Islet precursor cell (in vitro differentiated cells): ENCODE measurements around the gene NUTF2.
A peak's percentile ranks its signal among the peaks of the same experiment; 100 is the strongest.
"Not testable (repeated sequence)": the region's sequence is repeated elsewhere in the genome, so short reads cannot be mapped to it uniquely, and the experiment has no call there.

Experiments
- DNase-seq: peaks from one replicate; pipeline ENCODE4 v3.0.0-alpha.2; 2018

NUTF2 gene

DNA sequence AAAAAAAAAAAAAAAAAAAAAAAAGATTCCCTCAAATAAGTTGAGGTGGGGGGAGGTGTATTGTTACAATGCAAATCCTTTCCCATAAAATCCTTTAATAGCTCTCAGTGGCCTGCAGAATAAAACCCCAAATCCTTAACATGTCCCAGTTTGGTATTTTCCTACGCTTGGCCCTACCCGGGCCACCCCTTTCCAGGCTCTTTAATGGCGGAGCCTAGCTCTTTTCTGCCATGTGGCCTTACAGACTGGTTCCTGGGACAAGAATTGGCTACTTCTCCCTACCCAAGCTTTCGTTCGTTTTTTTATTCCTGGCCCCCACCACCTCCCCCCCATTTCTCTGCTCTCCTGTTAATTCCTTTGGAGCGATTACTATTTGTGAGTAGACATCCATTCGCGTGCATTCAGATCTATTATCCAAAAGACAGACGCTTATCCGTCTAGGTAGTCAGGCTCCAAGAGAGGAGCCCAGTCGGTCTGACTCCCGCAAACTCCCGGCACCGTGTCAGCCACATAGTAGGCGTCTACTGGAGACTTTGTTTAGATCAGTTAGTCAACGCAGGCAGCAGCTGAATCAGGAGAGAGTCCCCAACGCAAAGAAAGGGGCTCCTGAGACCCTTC, 5.4 kb upstream of the NUTF2 start:
- no peak for DNase-seq

DNA sequence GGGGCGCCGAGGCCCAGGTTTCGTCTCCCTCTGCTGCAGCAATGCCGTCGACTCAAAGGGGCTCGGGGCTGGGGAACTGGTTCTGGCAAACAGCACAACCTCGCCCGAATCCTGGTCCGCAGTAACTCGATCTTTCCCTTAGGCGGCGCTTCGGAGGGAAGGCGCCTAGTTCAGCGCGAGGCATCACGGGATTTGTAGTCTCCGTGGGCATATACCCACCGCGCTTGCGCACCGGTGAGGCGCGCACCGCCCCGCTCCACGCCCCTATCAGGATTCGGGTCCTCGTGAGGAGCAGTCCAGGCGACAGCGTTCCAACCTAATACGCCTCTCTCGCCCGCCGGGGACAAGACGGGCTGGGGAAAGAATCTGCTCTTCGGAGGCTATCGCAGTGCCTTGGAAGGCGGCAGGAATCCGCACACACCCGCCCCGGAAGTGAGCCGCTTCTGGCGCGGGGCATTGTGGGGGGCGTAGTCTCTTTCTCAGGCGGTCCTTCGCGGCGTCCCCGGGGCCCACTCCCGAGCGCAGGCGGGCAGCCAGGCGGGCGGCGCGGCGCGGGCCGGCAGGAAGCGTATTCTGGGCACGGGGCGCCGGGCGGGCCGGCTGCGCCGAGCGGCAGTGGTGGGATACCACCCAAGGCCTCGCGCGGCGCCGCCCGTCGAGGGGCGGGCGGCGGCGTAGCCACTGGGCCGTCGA, 4.8 kb upstream of the NUTF2 start, which contains the start of gene THAP11:
Gene THAP11 (plus strand): TSS at position 505 of the 693 bp plus-strand sequence. CDS start 235 bp downstream, outside the sequence.
- DNase-seq = peak; percentile 98

GRCh38 chr16:67842509-67843342, 4.0 kb upstream of the NUTF2 start:
- DNase-seq = peak; percentile 82

DNA sequence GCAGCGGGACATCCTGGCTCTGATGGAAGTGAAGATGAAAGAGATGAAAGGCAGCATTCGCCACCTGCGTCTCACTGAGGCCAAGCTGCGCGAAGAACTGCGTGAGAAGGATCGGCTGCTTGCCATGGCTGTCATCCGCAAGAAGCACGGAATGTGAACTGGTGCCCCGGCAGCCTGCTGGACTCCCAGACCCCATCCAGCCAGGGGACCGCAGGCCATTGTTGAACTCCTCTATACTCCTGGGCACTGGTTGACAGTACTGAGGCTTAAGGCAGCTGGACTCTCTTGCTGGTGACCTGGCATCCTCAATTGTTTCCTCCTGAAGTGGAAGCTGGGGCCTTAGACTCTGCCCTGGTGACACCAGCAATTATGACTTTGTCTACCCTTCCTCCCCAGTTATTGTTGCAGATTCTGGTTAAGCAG, 3.4 kb upstream of the NUTF2 start:
- DNase-seq = no peak

DNA sequence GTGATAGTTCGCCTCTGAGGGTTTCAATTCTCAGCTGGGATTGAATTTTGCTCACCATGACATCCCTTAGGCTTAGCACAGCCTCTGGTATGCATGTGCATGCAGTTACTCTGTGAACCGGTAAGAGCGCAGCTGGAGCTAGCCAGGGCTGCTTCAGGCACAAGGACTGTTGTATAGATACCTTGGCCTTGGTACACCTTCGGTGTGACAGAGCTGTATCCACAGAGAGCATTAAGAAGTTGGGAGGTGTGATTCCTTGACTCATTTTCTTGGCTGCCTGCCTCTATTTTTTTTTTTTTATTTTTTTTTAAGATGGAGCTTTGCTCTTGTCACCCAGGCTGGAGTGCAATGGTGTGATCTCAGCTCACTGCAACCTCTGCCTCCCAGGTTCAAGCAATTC, 2.2 kb upstream of the NUTF2 start:
- no peak for DNase-seq

GRCh38 chr16:67845291-67846062, 1.3 kb upstream of the NUTF2 start:
- no peak for DNase-seq

DNA sequence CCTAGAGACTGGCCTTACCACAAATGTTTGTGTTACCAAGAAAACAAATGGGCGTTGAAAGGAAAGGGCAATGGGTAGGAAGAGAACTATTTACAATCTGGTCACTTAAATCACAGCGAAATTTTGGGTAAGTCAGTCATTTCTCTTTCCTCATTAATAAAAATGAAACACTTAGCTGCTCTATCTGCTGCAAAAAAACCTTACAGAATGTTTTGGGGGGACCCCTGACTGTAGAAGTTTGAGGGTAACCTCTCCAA, 742 bp upstream of the NUTF2 start:
- no peak for DNase-seq

- peak; percentile 93 for DNase-seq
Measured at GRCh38 chr16:67847064-67847861, 530 bp downstream of the NUTF2 start, which contains the start of gene CENPT. TSS of gene CENPT (minus strand) at chr16:67847693. CDS start at chr16:67833859, 13,834 bp downstream.

- DNase-seq = no peak
Measured at GRCh38 chr16:67848118-67848517, 1.4 kb downstream of the NUTF2 start.

GRCh38 chr16:67853670-67854069, 6.9 kb downstream of the NUTF2 start:
- no peak for DNase-seq

DNA sequence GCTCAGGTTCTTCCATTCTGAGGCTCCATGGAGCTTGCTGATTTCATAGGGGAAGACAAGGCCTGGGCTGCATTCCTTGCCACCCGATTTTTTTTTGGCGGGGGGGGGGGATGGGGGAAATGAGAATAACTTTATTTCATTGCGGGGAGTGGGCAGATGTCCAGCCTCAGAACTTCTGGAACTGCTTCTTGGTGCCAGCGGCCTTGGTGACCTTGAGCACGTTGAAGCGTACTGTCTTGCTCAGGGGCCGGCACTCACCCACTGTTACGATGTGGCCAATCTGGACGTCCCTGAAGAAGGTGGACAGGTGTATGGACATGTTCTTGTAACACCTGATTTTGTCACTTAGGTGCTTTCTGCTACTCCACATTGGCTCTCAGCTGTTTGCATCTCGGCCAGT, 9.1 kb downstream of the NUTF2 start:
- DNase-seq = no peak

- no peak for DNase-seq
Measured at GRCh38 chr16:67856927-67857546, 10.3 kb downstream of the NUTF2 start.

DNA sequence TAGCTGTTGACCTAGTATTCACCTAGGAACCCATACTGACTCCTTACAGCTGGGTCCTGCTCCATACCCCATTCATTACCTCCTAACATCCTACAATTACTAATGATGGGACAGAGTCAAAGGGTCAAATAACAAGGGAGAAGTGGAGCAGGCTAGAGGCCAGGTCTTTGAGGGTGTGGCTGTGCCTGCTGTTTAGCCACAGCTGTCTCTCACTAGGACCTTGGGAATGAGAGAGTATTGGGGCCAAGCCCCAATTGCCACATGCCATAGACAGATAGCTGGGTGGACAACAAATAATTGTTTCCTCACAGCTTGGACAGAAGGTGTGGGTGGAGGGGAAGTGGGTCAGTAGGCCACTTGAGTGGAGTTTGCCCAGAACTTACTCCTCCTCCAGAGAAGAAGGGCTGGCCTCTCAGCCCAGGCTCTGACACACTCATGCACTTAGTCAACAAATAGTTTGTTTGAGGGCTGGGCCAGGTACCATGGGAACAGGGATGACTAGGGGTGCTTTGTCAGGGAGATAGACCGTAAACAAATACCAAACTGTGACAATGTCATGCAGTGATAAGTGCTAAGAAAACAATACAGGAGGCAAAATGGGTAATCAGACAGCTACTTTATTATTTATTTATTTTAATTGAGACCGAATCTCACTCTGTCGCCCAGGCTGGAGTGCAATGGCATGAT, 11.0 kb downstream of the NUTF2 start:
- DNase-seq = peak; percentile 87

- DNase-seq = no peak
Measured at GRCh38 chr16:67858500-67858899, 11.8 kb downstream of the NUTF2 start.

- no peak for DNase-seq
Measured at GRCh38 chr16:67860589-67861398, 14.1 kb downstream of the NUTF2 start.

DNA sequence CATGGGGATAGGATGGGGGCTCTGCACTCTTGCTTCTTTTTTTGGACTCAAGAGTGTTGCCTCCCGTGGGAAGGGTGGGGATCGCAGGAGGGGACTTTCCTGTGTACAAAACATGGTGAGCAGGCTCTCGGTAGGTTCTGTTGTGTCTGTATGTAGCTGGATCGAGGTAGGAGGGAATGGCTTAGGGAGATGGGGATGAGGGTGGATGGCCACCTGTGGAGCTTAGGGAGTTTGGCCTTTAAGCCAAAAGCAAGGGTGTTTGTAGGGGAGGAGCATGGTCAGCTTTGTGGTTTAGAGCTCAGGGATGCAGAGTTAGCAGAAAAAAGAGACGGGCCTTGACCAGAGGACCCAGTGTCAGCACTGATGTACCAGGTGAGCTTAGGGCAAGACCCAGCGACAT, 15.1 kb downstream of the NUTF2 start:
- no peak for DNase-seq

DNA sequence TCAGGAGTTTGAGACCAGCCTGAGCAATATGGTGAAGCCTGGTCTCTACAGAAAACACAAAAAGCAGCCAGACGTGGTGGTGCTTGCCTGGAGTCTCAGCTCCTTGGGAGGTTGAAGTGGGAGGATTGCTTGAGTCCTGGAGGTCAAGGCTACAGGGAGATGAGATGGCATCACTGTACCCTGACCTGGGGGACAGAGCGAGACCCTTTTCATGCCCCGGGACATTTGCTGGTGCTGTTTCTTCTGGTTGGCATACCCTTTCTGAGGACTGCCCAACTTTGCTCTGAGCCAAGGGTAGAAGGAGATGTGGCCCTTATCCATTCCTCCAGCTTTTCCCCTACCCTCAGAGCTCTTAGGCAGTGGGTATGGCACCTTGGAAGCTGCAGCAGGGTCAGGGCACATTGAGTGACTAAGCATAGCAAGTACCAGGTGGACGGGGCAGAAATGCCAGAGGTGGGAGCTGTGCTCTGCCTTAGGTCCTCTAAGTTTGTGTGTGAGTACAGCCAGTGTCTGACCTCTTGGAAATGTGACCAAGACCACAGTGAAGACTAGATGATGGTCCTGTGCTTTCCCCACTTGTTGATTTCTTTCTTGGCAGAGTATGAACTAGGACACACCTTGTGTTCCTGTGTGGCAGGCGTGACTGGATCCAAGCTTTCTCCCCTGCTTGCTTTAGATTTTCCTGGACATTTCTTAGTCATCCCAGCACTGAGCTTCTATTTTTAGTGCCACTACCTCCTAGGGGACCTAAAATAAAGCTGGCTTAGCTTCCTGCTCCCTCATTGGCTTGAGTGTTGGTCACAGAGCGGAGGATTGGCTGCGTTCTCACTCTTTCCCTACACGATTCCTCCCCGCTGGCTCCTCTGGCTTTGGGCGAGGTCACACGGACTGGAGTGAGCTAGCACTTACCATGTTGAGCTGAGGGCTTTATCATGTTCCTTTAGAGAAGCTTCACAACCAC, 16.2 kb downstream of the NUTF2 start:
- no peak for DNase-seq

DNA sequence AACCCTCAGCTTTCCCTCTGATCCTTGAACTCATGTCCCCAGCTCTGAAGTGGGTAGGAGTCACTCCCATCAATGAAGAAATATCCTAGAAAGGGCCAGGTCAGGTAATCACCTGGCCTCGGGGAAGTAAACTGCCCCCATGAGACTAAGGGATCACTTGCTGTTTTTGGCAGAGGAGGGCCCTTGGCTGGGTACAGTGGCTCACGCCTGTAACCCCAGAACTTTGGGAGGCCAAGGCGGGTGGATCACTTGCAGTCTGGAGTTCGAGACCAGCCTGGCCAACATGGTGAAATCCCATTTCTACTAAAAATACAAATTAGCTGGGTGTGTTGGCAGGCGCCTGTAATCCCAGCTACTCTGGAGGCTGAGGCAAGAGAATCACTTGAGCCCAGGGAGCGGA, 17.3 kb downstream of the NUTF2 start:
- not testable (repeated sequence) for DNase-seq

DNA sequence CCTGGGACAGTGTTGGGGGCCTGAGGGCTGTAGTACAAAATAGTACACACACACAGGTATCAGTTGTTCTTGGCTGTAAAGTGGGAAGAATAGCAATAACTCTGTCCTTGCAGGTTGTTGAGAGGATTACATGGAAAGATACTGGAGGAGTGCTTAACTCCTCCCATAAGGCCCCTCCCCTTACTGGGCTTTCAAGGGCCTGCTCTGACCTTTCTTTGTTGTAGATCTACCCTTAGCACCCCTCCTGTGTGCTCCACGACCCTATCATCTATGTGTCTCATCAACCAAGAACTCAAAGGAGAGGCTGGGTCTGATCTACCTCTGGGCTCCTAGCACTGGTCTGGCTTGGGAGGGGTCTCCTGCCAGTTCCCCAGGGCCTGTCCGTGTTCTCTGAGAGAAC, 17.9 kb downstream of the NUTF2 start:
- DNase-seq = no peak
